Ovary (tissue), 3 donors: Measurements from ENCODE around the gene MCMBP.
"Not testable (repeated sequence)": the region's sequence is repeated elsewhere in the genome, so short reads cannot be mapped to it uniquely, and the experiment has no call there.

Experiments
- CTCF ChIP-seq, 3 donors: fragments of 450-650 bp in 2 of 3; fragments of 200-600 bp in 1 of 3; IDR thresholded peaks; one replicate each; pipeline versions ENCODE4 v1.5.1 to v1.8.0; 2016 to 2022; ENCODE audit warnings: antibody characterized with exemption in 3 of 3, mild to moderate bottlenecking in 1 of 3
- EP300 ChIP-seq: sonication (generic); formaldehyde crosslinking; IDR thresholded peaks from one replicate; pipeline ENCODE4 v1.6.1; 2017; ENCODE audit warnings: antibody characterized with exemption
- POLR2A ChIP-seq: fragments of 450-650 bp; IDR thresholded peaks from one replicate; pipeline ENCODE4 v1.6.1; 2017; ENCODE audit warnings: antibody characterized with exemption, mild to moderate bottlenecking, moderate library complexity
- donor health status: DM: no; HTN: no; CAD: no.

- not testable (repeated sequence) for TF ChIP-seq CTCF (IDR thresholded peaks at IDR 0.05); POLR2A; EP300
Measured at GRCh38 chr10:119907695-119908094, 35.1 kb upstream of the MCMBP start.
